CD8-positive, alpha-beta memory T cell (primary cell): ENCODE data around the gene DNMT1. TPM values are rescaled to one million over a fixed set of nuclear protein-coding genes. Genes with fewer than 3 reads are reported as not detected.

Source experiments
- CTCF ChIA-PET: fragments of 350-600 bp; sonication (Branson Sonifier 250); formaldehyde crosslinking; loops from one replicate; lab custom pipeline; 2021; ENCODE audit warnings: antibody characterized with exemption; lab: Charles Lee
- POLR2A ChIA-PET: fragments of 350-600 bp; sonication (Branson Sonifier 250); formaldehyde crosslinking; loops from one replicate; lab custom pipeline; 2021; ENCODE audit warnings: antibody characterized with exemption; lab: Charles Lee
- DNase-seq, 5 donors: peaks; one replicate each; pipeline versions ENCODE4 v3.0.0 to v3.0.0-alpha.2; 2020 to 2022; ENCODE audit warnings: mixed read lengths in 1 of 5
- H3K27ac ChIP-seq: one replicate; pipeline ENCODE4 v1.7.0; 2013; ENCODE audit warnings: low read depth, mild to moderate bottlenecking, low read length, moderate library complexity
- H3K27me3 ChIP-seq: 2 replicates; pipeline ENCODE4 v1.7.0; 2013; ENCODE audit warnings: low read length, mild to moderate bottlenecking; ENCODE audit not compliant: insufficient read depth, poor library complexity, severe bottlenecking
- H3K36me3 ChIP-seq: 2 replicates; pipeline ENCODE4 v1.7.0; 2013; ENCODE audit warnings: mild to moderate bottlenecking, low read length, moderate library complexity; ENCODE audit not compliant: insufficient read depth
- H3K4me1 ChIP-seq: 2 replicates; pipeline ENCODE4 v1.7.0; 2013; ENCODE audit warnings: mild to moderate bottlenecking, low read length, moderate library complexity; ENCODE audit not compliant: insufficient read depth
- H3K4me3 ChIP-seq: 2 replicates; pipeline ENCODE4 v1.7.0; 2013; ENCODE audit warnings: mild to moderate bottlenecking, low read length
- H3K9me3 ChIP-seq: 2 replicates; pipeline ENCODE4 v1.7.0; 2013; ENCODE audit warnings: mild to moderate bottlenecking, low read length
- H3K27ac Mint-ChIP-seq, 8 donors: one replicate each; pipeline ENCODE4 v1.8.0; 2020 to 2021; ENCODE audit warnings: mixed read lengths in 8 of 8, mild to moderate bottlenecking in 6 of 8, inconsistent platforms in 3 of 8, moderate library complexity in 3 of 8
- H3K27me3 Mint-ChIP-seq, 2 donors: one replicate each; pipeline ENCODE4 v1.8.0; 2020 to 2021; ENCODE audit warnings: mixed read lengths in 2 of 2, mild to moderate bottlenecking in 1 of 2, moderate library complexity in 1 of 2
- H3K36me3 Mint-ChIP-seq, 3 donors: one replicate each; pipeline ENCODE4 v1.8.0; 2020 to 2021; ENCODE audit warnings: mixed read lengths in 3 of 3, inconsistent platforms in 1 of 3, mild to moderate bottlenecking in 1 of 3
- H3K4me1 Mint-ChIP-seq, 3 donors: one replicate each; pipeline ENCODE4 v1.8.0; 2020 to 2021; ENCODE audit warnings: mixed read lengths in 3 of 3, inconsistent platforms in 1 of 3, mild to moderate bottlenecking in 1 of 3
- H3K4me3 Mint-ChIP-seq, 7 donors: one replicate each; pipeline ENCODE4 v1.8.0; 2020 to 2021; ENCODE audit warnings: mixed read lengths in 7 of 7, mild to moderate bottlenecking in 6 of 7, moderate library complexity in 4 of 7, inconsistent platforms in 2 of 7
- H3K9me3 Mint-ChIP-seq, 5 donors: one replicate each; pipeline ENCODE4 v1.8.0; 2020 to 2022; ENCODE audit warnings: mixed read lengths in 5 of 5, mild to moderate bottlenecking in 3 of 5, moderate library complexity in 2 of 5, inconsistent platforms in 1 of 5
- polyA plus RNA-seq: library from polyadenylated mRNA; unstranded; fragments of 300-500 nt; fragmentation: Illumina TruSeq; gene quantifications from one replicate; pipeline ENCODE4 v1.2.3, GENCODE V29; 2021
- total RNA-seq, 2 experiments: library from RNA; stranded (reverse); gene quantifications; one replicate each; pipeline ENCODE4 v1.2.3, GENCODE V29; 2021

Gene DNMT1
- total and polyA plus RNA-seq, 3 experiments from 2014 or later = 142 to 325 (median 307) TPM

DNA sequence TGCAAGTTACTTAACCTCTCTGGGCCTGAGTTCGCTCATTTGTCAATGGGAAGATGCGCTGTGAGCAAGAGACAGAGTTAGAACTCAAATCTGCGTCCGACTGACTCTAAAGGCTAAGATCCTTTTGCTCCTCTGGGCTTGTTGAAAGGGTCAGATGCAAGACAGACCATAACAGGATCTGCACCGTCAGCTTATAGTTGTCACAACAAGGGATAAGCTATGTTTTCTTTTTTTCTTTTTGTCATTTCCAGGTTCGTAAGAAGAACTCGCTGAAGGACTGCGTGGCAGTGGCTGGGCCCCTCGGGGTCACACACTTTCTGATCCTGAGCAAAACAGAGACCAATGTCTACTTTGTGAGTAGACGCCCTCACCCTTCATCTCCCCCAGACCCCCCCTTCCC is 87.5 kb downstream of the DNMT1 start:
- DNase-seq = no peak
- CTCF ChIA-PET = interaction anchor here (0.6 to 14.2 kb wide), 5 partner anchors 8 to 142 kb away, joined by 3 to 194 read pairs (median 4); partner anchors contain the start of gene ANGPTL6
- Histone ChIP-seq H3K9me3 (no peaks in the 10 kb centered on the region), H3K36me3 (peaks cover 35% of the 10 kb centered on the region), H3K4me3 (peak overlapping the region; percentile 63), H3K4me1 (peaks cover 69% of the 10 kb centered on the region), H3K27ac (peak overlapping the region; percentile 91), H3K27me3 (no peaks in the 10 kb centered on the region)
- peak overlapping the region; percentile 93 to 98 (median 96) for H3K27ac Mint-ChIP-seq
- no peaks in the 10 kb centered on the region for H3K9me3 Mint-ChIP-seq
- POLR2A ChIA-PET = interaction anchor here (0.7 to 4.4 kb wide), 5 partner anchors 10 to 190 kb away, joined by 3 to 36 read pairs (median 4); no protein-coding TSS in a partner anchor
- H3K4me3 Mint-ChIP-seq = peak overlapping the region; percentile 78 to 91 (median 84)
- H3K36me3 Mint-ChIP-seq = peaks cover 3 to 48% (median 6%) of the 10 kb centered on the region in 3 donors
- peaks cover 54 to 84% (median 64%) of the 10 kb centered on the region in 3 donors for H3K4me1 Mint-ChIP-seq
- H3K27me3 Mint-ChIP-seq = peaks cover 0 to 2% of the 10 kb centered on the region in 2 donors

DNA sequence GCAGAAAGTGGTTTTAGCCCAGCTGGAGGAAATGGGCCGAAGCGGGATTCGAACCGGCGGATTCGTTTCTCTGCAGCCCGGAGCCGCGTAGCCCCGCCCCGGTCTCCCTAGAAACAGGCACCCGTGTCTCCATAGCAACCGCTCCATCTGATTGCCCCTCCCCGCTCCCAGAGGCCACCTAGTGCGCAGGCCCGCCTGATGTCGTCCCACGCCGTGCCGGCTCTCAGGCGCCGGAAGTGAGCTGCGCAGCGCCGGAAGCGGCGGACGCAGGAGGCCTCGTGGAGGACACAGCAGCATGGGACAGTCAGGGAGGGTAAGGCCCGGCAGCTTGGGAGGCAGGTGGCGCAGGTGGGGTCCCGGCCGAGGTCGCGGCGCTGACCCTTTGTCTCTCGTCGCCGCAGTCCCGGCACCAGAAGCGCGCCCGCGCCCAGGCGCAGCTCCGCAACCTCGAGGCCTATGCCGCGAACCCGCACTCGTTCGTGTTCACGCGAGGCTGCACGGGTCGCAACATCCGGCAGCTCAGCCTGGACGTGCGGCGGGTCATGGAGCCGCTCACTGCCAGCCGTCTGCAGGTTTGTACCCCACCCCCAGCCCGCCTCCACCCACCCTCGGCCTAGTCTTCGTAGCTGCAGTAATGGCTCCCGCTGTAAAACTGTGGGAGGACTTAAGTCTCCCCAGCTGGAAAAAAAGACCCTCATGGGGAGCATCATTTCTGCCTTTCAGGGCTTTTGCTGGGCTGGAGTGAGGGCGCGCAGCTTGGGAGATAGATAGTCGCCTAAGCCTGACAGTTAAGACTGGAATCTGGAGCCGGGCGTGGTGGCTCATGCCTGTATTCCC is 88.4 kb downstream of the DNMT1 start, which contains the start of gene PPAN:
Gene PPAN, plus strand, starts transcription at position 263 of the 837 bp plus-strand sequence. Its CDS starts 33 bp downstream, at position 296.
- Mint-ChIP-seq H3K4me1 (peaks cover 50 to 82% (median 62%) of the 10 kb centered on the region in 3 donors), H3K36me3 (peaks cover 3 to 43% (median 6%) of the 10 kb centered on the region in 3 donors)

DNA sequence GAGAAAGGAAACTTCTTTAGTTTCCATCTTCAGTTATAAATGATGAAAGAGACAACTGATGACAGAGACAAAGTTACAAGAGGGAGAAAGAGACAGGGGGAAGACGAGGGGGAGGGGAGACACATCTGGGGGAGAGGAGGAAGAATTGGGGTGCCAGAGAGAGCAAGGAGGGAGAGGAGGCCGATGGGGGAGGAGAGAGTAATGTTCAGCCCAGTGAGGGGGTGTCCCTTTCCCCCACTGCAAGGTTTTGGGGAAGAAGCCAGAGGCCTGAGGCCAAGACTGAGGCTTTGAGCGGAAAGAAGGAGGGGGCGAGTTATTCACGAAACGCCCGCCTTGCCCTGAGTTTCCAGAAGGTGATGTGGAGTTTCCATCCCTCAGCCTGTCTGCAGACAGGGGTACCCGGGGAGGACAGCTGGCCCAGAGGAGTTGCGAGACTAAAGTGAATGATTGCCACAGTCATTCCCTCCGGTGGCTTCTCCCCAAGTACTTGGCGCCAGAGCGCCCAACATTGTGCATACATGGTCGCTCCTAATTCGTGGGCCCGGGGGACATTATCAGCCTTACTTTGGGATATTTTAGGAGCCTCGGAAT is 89.1 kb downstream of the DNMT1 start:
- peaks cover under 1 to 38% (median 6%) of the 10 kb centered on the region in 3 donors for H3K36me3 Mint-ChIP-seq
- H3K4me1 Mint-ChIP-seq = peaks cover 47 to 80% (median 60%) of the 10 kb centered on the region in 3 donors
- H3K27ac Mint-ChIP-seq = peak overlapping the region; percentile 93 to 99 (median 98)
- no peaks in the 10 kb centered on the region for H3K27me3 Mint-ChIP-seq
- H3K4me3 Mint-ChIP-seq = peak overlapping the region; percentile 78 to 90 (median 84)
- H3K4me3 ChIP-seq = peak overlapping the region; percentile 32
- peak overlapping the region; percentile 91 for H3K27ac ChIP-seq
- CTCF ChIA-PET = interaction anchor here (1.0 to 14.2 kb wide), 6 partner anchors 6 to 144 kb away, joined by 3 to 194 read pairs (median 7); partner anchors contain the start of genes ANGPTL6, P2RY11 and PPAN
- peak in 4 of 5 donors; percentile 61 to 88 (median 70) for DNase-seq
- H3K9me3 Mint-ChIP-seq = peaks cover 0 to 2% (median 0%) of the 10 kb centered on the region in 5 donors
- no peaks in the 10 kb centered on the region for H3K27me3 ChIP-seq
- POLR2A ChIA-PET = interaction anchor here (0.8 to 4.4 kb wide), 4 partner anchors 9 to 164 kb away, joined by 3 to 36 read pairs (median 8); partner anchors contain the start of gene EIF3G
- H3K4me1 ChIP-seq = peaks cover 63% of the 10 kb centered on the region
- H3K9me3 ChIP-seq = no peaks in the 10 kb centered on the region
- H3K36me3 ChIP-seq = peaks cover 33% of the 10 kb centered on the region

More for the DNA sequence above, 88.4 kb downstream of the DNMT1 start, which contains the start of gene PPAN:
- Mint-ChIP-seq H3K27ac (peak within 1 kb of the TSS; percentile 93 to 99 (median 98)), H3K4me3 (peak within 1 kb of the TSS; percentile 78 to 91 (median 84)), H3K9me3 (peaks cover 0 to 2% (median 0%) of the 10 kb centered on the region in 5 donors), H3K27me3 (peaks cover 0 to 2% of the 10 kb centered on the region in 2 donors)
- peak within 1 kb of the TSS; percentile 63 for H3K4me3 ChIP-seq
- peaks cover 65% of the 10 kb centered on the region for H3K4me1 ChIP-seq
- H3K27ac ChIP-seq = peak within 1 kb of the TSS; percentile 91
- H3K36me3 ChIP-seq = peaks cover 35% of the 10 kb centered on the region
- CTCF ChIA-PET = interaction anchor here (1.0 to 14.2 kb wide), 5 partner anchors 7 to 143 kb away, joined by 3 to 194 read pairs (median 7); partner anchors contain the start of gene ANGPTL6
- peak; percentile 95 to 99 (median 96) for DNase-seq
- no peaks in the 10 kb centered on the region for H3K27me3 ChIP-seq
- POLR2A ChIA-PET = interaction anchor here (0.6 to 4.4 kb wide), 5 partner anchors 10 to 174 kb away, joined by 3 to 36 read pairs (median 5); partner anchors contain the start of gene EIF3G
- H3K9me3 ChIP-seq = no peaks in the 10 kb centered on the region

DNA sequence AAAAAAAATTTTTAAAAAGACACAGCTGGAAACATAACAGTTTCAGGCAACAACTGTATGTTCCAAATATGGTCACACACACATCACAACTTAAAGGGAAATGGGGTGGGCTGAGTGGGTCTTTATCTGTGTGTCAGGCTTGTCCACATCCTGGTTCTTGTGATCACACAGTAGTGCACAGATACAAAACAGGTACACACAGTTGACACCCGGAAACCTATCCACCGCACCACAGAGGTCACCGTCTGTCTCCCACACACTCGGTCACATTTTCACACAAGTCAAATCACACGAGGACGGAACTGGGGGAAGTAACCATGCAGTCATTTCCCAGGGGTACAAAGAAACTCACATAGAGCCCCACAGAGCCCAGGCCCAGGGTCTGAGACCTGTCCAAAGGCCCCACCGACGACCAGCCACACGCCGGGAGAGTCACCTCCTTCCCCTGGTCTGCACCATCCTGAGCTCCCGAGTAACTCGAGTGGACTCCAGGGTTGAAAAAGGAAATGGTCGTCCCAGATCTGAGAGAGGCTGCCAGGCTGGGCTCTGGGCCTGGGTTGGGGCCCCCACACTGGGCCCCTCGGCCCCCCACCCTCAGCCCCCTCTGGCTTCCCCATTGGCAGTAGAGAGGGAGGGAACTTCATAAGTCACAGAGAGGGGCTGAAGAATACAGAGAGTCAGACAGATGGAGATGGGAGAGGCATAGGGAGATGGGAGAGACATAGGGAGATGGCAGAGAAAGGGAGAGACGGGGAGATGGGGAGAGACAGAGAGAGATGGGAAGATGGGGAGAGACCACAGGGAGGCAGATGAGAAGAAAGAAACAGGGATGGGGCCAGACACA is 89.9 kb downstream of the DNMT1 start:
- Histone ChIP-seq H3K27me3 (no peaks in the 10 kb centered on the region), H3K9me3 (no peaks in the 10 kb centered on the region), H3K27ac (peak overlapping the region; percentile 91), H3K4me3 (peak overlapping the region; percentile 29), H3K36me3 (peaks cover 27% of the 10 kb centered on the region), H3K4me1 (peaks cover 67% of the 10 kb centered on the region)
- Mint-ChIP-seq H3K27me3 (no peaks in the 10 kb centered on the region), H3K4me1 (peaks cover 48 to 78% (median 60%) of the 10 kb centered on the region in 3 donors), H3K27ac (peak overlapping the region; percentile 93 to 99 (median 98)), H3K9me3 (peaks cover 0 to 2% (median 0%) of the 10 kb centered on the region in 5 donors), H3K4me3 (peak overlapping the region; percentile 78 to 90 (median 84)), H3K36me3 (peaks cover 0 to 33% (median 6%) of the 10 kb centered on the region in 3 donors)
- peak; percentile 75 to 94 (median 80) for DNase-seq
- CTCF ChIA-PET = interaction anchor here (0.9 to 11.6 kb wide), 5 partner anchors 8 to 275 kb away, joined by 3 to 194 read pairs (median 5); partner anchors contain the start of genes P2RY11, PPAN and TYK2
- POLR2A ChIA-PET = interaction anchor here (0.7 to 4.4 kb wide), 4 partner anchors 9 to 336 kb away, joined by 5 to 36 read pairs (median 10); partner anchors contain the start of gene ZNF846

DNA sequence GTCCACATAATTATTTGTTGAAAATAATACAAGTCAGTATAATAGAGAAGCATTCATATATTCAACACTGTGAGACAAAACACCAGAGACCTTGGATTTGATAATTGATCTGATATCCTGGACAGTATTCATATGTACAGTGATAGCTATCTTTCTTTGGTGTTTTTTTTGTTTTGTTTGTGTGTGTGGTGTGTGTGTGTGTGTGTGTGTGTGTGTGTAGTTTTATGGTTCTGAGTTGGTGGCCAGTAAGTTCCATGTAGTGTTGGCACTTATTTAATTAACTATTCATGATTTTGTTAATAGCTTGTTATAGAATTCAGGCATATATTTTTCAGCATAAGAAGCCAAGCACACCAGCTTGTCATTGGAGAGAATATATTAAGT is 90.6 kb downstream of the DNMT1 start:
- peaks cover 0 to 2% (median 0%) of the 10 kb centered on the region in 5 donors for H3K9me3 Mint-ChIP-seq
- H3K27me3 Mint-ChIP-seq = no peaks in the 10 kb centered on the region
- Histone ChIP-seq H3K4me3 (no peak overlapping the region), H3K27me3 (no peaks in the 10 kb centered on the region), H3K9me3 (no peaks in the 10 kb centered on the region), H3K4me1 (peaks cover 67% of the 10 kb centered on the region), H3K36me3 (peaks cover 19% of the 10 kb centered on the region), H3K27ac (peak overlapping the region; percentile 91)
- DNase-seq = no peak
- H3K27ac Mint-ChIP-seq = peak overlapping the region; percentile 54 to 99 (median 96)
- ChIA-PET POLR2A (interaction anchor here (0.7 to 4.4 kb wide), 4 partner anchors 8 to 336 kb away, joined by 5 to 36 read pairs (median 10); partner anchors contain the start of gene ZNF846), CTCF (interaction anchor here (0.9 to 11.6 kb wide), 6 partner anchors 8 to 276 kb away, joined by 3 to 194 read pairs (median 4); partner anchors contain the start of genes P2RY11, PPAN and TYK2)
- H3K36me3 Mint-ChIP-seq = peaks cover 0 to 25% (median 6%) of the 10 kb centered on the region in 3 donors
- peak overlapping the region in 6 of 7 donors; percentile 1 to 87 (median 34) for H3K4me3 Mint-ChIP-seq
- H3K4me1 Mint-ChIP-seq = peaks cover 52 to 77% (median 67%) of the 10 kb centered on the region in 3 donors

DNA sequence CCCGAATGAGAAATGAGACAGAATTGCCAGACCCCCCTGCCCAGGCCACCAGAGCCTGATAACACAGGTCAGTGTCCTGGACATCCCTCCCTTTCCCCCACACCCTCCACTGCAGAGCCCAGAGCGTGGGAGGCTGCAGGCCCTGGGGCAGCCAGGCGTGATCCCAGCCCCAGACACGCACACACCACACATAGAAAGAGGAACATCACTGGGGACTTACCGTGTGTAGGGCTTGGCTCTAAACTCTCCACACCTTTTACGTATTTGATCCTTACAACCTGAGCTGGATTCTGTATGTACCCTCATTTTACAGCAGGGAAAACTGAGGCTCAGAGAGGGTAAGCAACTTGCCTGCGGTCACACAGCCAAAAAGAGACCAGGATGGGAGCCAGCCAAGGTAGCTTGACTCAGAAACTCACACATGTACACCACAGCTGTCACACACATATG is 91.9 kb downstream of the DNMT1 start:
- H3K4me3 ChIP-seq = no peak overlapping the region
- H3K36me3 ChIP-seq = peaks cover 8% of the 10 kb centered on the region
- Mint-ChIP-seq H3K27me3 (no peaks in the 10 kb centered on the region), H3K4me1 (peaks cover 59 to 80% (median 71%) of the 10 kb centered on the region in 3 donors), H3K4me3 (peak overlapping the region; percentile 49 to 88 (median 79)), H3K36me3 (peaks cover 0 to 14% (median 6%) of the 10 kb centered on the region in 3 donors), H3K27ac (peak overlapping the region; percentile 98 to 100 (median 99)), H3K9me3 (peaks cover 0 to 2% (median 0%) of the 10 kb centered on the region in 5 donors)
- CTCF ChIA-PET = interaction anchor here (1.9 to 11.6 kb wide), 2 partner anchors 10 to 12 kb away, joined by 4 to 194 read pairs; partner anchors contain the start of genes P2RY11 and PPAN
- peaks cover 57% of the 10 kb centered on the region for H3K4me1 ChIP-seq
- no peak for DNase-seq
- peak overlapping the region; percentile 84 for H3K27ac ChIP-seq
- no peaks in the 10 kb centered on the region for H3K27me3 ChIP-seq
- H3K9me3 ChIP-seq = no peaks in the 10 kb centered on the region
- POLR2A ChIA-PET = interaction anchor here (0.7 to 2.0 kb wide), 2 partner anchors 11 to 18 kb away, joined by 3 to 15 read pairs; no protein-coding TSS in a partner anchor
